Measurements from ENCODE around the gene FHL2.

The FHL2 gene

DNA sequence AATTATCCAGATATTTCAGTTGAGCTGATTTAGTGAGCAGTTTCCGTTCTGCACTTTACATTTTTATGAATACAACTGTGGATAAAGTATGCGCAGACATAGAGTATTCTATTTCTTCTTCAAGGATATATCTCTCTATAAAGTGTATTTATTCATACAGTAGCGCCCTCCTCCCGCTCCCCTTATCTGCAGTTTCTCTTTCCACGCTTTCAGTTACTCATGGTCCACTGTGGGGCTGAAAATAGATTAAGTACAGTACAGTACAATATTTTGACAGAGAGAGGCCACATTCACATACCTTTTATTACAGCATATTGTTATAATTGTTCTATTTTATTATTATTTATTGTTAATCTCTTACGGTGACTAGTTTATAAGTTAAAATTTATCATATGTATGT lies 19.7 kb upstream of the FHL2 start:
- no peak for FAIRE-seq

DNA sequence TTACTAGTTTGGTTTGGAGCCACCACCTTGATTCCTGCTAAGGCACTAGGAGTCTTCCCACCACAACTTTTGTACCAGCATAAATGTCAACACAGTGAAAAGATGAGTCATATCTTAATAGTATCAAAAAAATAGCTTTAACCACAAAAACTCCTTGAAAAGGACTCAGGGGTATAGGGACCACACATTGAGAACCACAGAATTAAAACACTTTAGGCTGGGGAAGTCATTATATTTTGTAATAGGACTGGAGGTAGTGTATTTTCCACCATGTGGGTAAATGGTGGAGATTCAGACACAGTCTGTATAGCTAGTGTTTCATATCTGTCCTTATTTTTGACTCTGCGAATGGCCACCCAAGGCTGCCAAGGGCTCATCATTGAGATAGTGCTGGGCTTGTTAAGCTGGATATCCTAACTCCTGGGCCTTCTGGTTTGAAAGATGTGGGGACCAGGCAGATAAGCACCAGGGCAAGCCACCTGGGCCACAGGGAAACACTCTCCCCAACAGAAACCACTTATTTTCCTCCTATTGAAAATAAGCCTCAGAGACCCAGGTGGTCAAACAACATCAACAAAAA lies 19.1 kb upstream of the FHL2 start:
- no peak for FAIRE-seq

DNA sequence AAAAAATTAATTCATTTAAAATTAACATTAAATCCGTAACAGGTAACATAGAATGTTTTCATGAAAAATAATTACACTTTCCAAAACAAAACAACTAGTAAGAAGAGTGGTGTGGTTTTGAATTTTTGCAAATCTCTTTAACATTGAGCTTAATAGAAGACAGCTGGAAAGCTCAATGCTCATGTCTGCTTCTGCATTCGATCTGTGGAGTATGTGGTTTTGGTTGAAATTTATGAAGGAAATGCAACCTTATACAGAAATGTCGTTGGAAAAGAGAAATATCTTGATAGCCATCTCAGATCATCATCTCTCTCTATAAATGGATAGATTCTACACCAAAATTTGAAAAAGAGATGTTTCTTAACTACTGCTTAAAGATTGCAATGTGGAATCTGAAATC lies 17.3 kb upstream of the FHL2 start:
- no peak for FAIRE-seq

DNA sequence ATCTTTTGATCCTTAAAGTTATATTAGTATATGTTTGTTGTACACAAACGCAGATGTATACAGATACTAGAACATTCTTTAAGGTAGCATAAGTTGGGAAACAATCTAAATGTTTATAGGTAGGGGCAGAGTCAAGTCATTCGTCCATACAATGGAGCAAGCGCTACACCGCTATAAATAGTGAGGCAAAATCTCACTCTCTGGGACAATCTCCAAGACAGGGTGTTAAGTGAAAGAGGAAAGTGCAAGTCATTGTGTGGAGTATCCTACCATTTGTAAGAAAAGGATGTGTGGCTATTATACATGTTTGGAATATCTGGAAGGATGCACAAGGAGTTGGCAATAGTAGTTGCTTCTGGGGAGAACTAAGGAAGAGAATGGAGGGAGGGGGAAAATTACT lies 16.2 kb upstream of the FHL2 start:
- no peak for FAIRE-seq

DNA sequence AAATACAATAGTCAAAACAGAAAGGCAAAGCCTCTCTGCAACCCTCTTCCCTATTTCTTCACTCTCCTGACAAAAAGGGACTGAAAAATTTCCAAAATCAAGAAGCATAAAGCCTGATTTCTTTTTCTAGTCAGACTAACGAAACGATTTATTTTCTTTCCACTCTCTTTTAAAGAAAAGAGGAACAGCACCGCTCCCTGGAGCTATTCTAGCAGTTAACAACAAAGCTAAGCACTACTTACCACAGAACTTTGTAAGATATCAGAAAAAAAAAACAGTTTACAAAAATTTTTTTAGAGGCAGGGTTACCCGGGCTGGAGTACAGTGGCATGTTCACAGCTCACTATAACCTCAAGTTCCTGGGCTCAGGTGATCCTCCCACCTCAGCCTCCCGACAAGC lies 14.4 kb upstream of the FHL2 start:
- no peak for FAIRE-seq

DNA sequence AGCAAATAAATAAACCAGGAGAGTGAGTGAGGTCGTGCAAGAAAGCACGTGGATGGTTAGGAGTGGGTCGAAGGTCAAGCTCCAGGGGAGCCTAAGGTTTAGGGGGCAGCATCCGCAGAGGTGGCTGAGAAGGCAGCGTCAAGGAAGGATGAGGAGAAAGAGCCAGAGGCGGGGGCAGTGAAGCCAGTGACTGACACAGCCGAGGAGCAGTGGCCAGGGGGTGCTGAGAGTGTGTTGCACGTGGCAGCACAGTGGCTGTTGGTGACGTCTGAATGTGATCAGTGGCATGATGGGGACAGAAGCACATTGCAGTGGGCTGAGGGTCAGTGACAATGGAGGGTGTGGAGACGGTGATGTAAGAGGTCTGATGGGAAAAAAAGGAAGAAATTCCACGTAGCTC lies 13.7 kb upstream of the FHL2 start:
- no peak for FAIRE-seq

DNA sequence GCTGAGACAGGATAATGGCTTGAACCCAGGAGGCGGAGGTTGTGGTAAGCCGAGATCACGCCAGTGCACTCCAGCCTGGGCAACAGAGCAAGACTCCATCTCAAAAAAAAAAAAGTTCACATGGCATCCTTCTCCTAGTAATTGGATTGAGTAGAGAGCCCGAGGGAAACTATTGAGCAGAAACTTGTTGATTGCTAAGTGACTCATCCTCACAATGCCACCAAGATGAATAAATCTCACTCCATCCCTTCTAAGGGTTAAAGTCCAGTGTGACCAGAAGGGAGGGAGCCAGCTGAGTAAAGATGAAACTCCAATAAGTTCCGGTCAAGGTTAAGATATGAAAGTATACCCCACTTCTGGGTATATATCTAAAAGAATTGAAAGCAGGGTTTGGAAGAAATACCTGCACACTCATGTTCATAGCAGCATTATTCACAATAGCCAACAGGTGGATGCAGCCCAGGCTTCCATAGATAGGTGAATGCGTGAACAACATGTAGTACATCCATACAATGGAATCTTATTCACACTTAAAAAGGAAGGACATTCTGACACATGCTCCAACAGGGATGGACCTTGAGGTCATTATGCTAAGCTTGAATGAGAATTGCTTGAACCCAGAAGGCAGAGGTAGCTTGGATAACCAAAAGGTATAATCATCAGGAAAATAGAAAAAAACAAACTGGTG lies 13.0 kb upstream of the FHL2 start:
- FAIRE-seq: no peak

DNA sequence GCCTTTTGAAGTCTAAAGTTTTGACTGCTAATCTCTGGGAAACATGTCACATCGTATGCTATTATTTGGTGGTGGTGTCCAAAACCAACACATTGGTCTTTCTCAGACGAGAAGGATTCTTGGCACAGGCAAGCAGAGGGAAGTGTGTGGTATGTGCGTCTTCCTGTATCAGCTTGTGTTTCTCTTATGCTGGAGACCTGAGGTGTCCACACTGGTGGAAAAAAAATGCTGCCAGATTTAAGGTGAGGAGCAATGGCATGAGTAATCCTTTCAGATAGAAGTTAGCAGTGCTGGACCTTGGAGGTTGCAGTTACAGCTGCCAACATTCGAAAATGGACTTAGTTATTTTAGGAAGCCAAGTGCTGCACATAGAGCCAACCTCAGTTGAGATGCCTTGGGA lies 11.7 kb upstream of the FHL2 start:
- FAIRE-seq: no peak

DNA sequence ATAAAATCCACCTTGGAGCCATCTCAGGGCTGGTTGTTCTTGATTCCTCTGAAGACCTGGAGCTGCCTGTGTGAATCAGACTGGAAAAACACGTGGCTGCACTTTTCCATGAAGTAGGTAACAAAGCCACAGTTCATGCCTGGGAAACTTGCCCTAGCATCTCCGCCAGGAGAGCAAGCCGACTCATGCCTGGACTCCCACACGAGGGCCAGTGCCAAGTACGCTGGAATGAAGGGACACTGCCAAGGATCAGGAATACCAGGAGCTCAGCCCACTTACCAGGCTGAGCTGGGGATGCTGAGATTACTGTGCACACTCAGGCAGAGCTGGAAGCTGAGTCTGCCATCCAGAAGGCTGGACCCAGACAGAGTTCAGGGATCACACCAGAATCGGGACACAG lies 10.9 kb upstream of the FHL2 start:
- FAIRE-seq: no peak

DNA sequence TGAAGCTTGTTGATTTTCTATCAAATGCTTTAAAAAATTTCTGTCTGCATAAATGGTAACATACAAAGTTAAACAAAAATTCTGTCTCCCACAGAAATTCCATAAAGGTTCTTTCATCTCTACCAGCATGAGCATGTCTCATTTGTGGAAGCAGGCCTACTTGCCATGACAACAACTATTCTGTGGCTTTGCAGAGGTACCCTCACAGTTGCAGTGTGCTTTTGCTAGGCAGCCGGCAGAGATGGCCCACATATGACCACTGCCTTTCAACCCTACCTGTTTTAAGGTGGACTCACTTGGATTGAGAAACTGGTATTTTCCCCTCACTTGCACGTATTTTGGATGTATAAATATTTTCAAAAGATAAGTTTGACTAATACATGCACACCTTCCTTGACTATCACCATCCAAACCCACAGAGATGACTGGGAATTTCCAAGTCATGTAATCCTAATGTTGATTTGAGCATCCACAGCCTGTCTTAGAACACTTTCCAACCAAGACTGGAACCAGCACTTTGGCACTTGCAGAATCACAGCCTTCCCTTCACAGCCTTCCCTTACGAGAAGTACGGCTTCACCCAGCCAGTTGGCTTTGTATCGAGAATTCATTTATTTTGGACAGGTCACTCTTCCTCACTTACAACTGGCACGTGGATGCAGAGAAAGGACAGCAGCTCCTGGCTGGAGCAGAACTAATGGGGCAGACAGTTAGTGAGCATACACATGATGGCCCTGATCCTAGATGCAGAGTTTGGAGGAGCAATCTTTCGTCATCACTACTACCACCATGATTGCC lies 9.3 kb upstream of the FHL2 start:
- FAIRE-seq: no peak

DNA sequence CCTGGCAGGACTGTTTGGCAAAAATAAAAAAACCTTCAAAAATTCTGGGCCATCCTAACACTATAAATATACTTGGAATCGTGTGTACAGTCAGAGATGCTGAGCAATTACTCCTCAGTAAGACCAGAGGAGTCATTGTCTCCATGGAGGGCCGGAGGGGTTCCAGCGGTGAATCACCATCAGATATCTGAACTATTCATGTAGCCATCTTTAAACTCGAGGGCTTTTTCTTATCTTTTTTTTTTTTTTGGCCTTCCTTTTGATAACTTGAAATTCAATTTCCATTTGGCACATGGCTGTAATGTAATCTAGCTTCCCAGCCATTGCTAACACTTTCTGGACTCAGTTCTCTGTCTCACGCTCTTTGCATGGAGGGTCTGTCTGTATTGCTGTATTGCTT lies 7.4 kb upstream of the FHL2 start:
- no peak for FAIRE-seq

DNA sequence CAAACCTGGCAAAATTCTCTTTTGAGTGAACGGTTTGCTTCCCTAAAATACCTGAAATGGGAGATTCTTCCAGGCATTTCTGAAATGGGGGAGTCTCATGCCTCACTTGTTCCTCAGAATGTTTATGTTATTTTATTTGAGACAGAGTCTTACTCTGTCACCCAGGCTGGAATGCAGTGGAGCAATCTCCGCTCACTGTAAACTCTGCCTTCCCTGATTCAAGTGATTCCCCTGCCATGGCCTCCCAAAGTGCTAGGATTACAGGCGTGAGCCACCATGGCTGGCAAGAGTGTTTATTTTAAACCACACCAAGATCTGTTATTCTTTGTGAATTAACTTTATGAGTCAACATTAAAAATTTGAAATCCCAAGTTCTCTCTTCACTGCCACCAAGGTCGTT lies 6.4 kb upstream of the FHL2 start:
- no peak for FAIRE-seq

DNA sequence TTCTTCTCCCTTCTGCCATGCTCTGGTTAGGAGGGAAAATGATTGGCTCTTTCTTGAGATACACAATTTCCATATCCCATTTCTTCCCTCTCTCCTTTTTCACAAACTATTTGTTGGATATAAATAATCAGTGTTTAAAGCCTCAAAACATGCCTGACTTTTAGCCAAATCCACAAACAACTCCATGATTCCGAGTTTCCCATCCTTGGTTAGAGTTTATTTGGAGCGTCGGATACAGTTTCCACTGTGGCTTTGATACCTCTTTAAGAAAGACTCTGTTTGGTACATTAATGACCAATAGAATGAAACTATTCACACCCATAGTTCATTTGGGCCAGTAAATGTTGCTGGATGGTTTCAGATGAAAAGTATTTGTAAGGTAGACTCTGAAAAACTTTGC lies 5.9 kb upstream of the FHL2 start:
- no peak for FAIRE-seq

DNA sequence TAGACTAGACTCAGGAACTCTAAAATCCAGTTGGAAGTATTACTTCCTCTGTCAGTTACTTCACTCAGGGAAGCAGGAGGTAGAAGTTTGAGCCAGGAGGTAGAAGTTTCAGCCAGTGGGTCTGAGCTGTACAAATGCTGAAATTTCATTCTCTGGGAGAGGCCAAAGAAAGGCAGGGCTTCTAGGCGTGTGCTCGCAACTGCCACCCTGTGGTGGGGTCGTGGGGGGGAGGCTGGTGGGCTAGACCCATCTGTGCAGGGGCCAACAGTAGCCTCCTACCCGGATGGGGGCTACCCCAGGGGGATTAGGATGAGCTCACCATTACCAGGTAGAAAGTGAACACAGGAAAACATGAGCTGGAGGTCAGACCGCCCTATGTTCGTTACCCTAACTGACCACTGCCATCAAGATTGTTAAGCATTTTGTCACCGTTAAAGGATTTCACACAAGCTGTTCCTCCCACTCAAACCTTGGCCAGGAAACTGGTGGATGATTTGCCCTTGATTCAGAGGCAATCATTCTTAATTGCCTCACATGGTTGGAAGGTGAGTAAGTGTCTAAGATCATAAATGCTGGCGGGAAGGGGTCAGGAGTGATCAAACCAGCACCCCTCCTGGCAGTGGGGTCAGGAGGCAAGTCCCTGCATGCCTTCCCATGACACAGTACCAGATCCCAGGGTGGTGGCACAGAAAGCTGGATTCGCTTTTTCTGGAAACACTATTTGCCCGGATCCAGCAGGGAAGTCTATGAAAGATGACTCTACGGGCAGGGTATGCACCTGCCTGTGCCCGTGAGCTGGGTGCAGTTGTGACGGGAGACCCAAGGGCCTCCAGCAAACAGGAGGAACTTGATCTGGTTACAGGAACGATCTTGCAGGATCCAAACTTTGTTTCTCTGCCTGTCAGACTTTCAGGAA lies 5.2 kb upstream of the FHL2 start:
- FAIRE-seq: peak; percentile 99

DNA sequence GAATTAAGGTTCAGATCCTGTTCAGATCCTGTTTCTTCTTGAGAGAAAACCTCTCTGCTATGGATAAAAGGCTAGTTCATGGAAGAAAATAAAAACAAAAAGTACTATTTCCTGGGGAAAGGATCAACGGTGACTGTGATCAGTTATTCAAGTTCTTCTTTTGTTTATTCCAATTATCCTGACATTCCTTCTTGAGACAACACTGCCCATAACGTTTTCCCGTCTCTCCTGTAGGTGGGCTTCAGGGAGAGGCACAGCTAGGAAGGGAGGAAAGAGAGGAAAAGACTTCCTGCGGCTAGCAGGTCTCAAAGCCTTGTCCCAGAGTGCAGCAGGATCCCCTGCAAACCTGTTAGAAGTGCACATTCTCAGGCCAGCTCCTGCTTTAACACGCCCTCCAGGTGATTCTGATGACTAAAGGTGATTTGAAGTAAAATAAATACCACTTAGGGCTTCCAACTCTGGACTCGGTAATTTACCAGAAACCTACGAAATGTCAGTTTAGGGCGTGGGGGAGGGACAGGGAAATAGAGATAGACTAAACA lies 4.5 kb upstream of the FHL2 start:
- no peak for FAIRE-seq

DNA sequence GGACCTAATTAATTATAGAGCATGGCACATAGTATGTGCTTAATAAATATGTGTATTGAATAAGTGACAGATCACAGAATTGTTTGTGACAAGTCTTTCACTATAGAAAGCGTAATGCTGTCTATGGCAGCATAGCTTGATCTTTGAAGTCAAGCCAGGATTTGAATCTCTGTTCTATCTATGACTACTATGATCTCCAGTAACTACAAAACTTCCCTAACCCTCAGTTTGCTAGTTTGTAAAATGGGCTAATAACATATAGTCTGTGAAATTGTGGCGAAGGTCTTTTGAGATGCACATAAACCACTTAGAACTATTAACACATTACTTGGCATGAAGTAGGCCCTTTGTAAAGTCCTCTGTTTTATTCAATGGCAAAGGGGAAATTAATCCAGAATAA lies 4.0 kb upstream of the FHL2 start:
- FAIRE-seq: no peak

DNA sequence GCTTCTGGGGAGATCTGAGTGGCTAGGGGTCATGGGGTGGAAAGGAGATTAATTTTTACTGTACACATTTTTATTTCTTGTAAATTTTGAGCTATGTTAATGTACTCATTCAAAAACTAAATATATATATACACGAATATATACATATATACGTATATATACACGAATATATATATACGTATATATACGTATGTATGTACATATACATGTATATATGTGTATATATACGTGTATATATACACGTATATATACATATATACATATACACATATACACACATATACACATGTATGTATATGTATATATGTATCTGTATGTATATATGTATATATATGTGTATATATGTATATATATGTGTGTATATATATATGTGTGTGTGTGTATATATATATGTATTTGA lies 3.0 kb upstream of the FHL2 start:
- FAIRE-seq: peak; percentile 84

DNA sequence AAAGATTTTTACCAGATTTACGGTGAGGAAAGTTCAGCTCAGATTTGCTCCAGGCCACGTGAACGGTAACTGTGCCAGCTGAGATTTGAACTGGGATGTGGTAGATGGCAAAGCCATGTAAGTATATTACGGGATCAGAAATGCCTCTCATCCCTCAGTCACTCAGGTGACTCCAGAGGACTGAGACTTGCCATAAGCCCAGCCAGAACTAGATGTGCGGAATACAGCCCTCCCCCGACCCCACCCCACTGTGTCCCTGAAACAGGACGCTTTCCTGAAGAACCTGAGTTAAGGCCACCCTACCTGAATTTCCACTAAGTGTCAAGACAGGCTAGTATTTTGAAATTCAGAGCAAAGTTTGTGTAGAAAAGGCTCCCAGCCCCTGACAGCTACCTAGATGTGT lies 1.3 kb upstream of the FHL2 start:
- no peak for FAIRE-seq

DNA sequence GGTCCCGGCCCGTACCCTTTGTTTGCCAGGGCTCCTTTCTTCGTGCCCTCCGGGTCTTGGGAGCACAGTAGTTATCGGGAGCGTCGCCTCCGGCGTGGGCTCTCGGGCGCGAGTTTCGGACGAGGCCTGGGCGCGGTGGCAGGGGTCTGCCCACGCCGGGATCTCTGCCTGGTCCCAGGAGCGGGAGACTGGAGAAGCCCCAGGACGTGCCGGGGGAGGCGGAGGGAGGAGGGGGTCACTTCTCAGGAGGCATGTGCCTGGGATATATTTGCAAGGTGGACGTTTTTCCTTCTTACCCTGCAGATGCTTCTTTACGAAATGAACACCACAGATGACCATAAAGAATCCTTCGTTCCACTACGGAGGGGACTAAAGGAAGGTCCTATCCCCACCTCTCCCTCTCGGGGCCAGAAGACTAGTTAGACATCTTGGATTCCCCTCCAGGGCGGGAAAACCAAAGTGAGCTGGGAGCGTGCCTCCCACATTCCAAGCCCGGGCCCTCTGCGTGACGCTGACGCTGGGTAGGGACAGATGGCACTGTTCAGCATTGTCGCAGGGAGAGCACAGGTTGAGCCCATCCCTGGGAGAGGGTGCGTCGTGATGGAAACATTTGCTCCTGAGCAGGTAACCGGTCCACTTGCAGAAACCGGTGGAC lies 483 bp upstream of the FHL2 start:
- FAIRE-seq: no peak

DNA sequence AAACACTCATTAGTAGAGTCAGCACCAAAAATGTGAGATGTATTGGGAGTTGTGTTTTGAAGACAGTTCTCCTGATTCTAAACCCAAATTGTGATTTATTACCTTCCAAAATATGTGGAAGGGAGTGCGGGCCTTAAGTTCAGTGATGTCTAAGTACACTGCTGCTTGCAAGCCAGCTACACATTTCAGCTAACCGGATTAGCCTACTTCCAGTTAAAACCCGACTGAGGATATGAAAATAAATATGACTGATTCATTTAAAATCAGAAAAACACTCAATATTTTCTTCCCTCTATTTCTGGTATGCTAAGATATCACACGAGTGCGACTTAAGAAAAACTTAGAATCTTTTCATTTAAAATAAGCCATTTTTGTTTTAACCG lies 907 bp downstream of the FHL2 start:
- FAIRE-seq: no peak

DNA sequence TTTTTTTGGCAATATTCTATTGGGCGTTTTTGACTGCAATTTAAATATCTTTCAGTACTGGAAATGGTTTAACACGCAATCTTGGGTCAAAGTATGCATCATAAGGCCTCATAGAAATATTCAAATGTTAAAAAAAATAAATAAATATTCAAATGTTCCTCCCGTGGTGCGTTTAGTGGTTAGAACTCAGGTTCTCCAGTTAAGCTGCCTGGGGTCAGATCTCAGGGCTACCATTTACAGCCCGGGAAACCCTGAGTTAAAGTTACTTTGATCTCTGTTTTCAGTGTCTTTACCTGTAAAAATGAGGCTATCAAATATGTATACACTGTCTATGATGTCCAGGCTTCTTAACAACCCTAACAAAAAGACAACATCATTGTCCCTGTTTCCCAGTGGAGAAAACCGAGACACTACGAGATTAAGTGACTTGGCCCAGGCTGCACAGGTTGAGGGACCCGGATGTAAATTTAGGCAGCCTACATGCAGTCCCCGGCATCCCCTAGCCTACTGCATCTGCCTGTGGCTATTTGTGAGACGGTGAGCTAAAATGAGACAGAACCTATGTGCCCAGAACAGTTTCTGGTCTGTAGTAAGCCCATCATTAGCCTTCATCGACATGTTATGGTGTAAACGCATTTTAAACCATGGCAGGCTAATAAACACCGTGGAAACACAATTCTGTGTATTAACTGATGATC lies 1.7 kb downstream of the FHL2 start:
- FAIRE-seq: peak; percentile 11

All from G401.6 (cell line).